ENCODE results near the gene FBXO44.

Gene FBXO44

GRCh38 chr1:11708554-11709350 lies 54.1 kb downstream of the FBXO44 start:
- Mint-ChIP-seq H3K4me3 (no peak overlapping the region), H3K4me1 (ENCODE audit: low read depth) (peaks cover 16% of the 10 kb centered on the region), H3K36me3 (ENCODE audit: low read depth) (no peaks in the 10 kb centered on the region), H3K27ac (no peak overlapping the region), H3K9me3 (no peaks in the 10 kb centered on the region), H3K27me3 (peaks cover 38% of the 10 kb centered on the region)
- intact Hi-C loops (cut with micrococcal nuclease): no loop called here

GRCh38 chr1:11711490-11711889 lies 56.8 kb downstream of the FBXO44 start:
- H3K36me3 Mint-ChIP-seq (ENCODE audit: low read depth): no peaks in the 10 kb centered on the region
- no peak overlapping the region for H3K4me3 Mint-ChIP-seq
- peaks cover 11% of the 10 kb centered on the region for H3K4me1 Mint-ChIP-seq (ENCODE audit: low read depth)
- H3K27me3 Mint-ChIP-seq: peaks cover 32% of the 10 kb centered on the region
- H3K27ac Mint-ChIP-seq: no peak overlapping the region
- no peaks in the 10 kb centered on the region for H3K9me3 Mint-ChIP-seq
- intact Hi-C loops (cut with micrococcal nuclease): loop anchor here (2.0 kb wide), 1 partner anchor 61 kb away; no protein-coding TSS in a partner anchor

GRCh38 chr1:11712285-11712684 lies 57.6 kb downstream of the FBXO44 start:
- Mint-ChIP-seq H3K36me3 (ENCODE audit: low read depth) (no peaks in the 10 kb centered on the region), H3K27me3 (peaks cover 30% of the 10 kb centered on the region), H3K4me1 (ENCODE audit: low read depth) (peaks cover 11% of the 10 kb centered on the region), H3K4me3 (no peak overlapping the region), H3K27ac (no peak overlapping the region), H3K9me3 (no peaks in the 10 kb centered on the region)
- intact Hi-C loops (cut with micrococcal nuclease): no loop called here

Measured in dendritic cell treated with granulocyte-macrophage colony-stimulating factor and Interleukin-4, amounts not matched to agents 40 ng/mL and 50 ng/mL, for 4 days (primary cell).